H9 (cell line): ENCODE data around the gene CTCFL. TPM values are rescaled to one million over a fixed set of nuclear protein-coding genes. Genes with fewer than 3 reads are reported as not detected.

Source experiments
- DNase-seq: peaks from one replicate; pipeline ENCODE4 v3.0.0-alpha.2; 2017
- H2AFZ ChIP-seq: one replicate; pipeline ENCODE4 v1.6.1; 2013; ENCODE audit warnings: mild to moderate bottlenecking, low read length, control low read depth, moderate library complexity
- H2AK5ac ChIP-seq: 2 replicates; pipeline ENCODE4 v1.6.1; 2013; ENCODE audit warnings: low read length, control low read depth, mixed read lengths; ENCODE audit not compliant: insufficient read length
- H2BK120ac ChIP-seq: one replicate; pipeline ENCODE4 v1.6.1; 2013; ENCODE audit warnings: low read depth, mild to moderate bottlenecking, low read length, control low read depth, inconsistent platforms; ENCODE audit not compliant: poor library complexity, severe bottlenecking
- H2BK12ac ChIP-seq: 2 replicates; pipeline ENCODE4 v1.6.1; 2013; ENCODE audit warnings: low read length, control low read depth, mixed read lengths, low read depth; ENCODE audit not compliant: insufficient read length
- H2BK15ac ChIP-seq: 2 replicates; pipeline ENCODE4 v1.6.1; 2013; ENCODE audit warnings: low read depth, low read length, control low read depth
- H2BK20ac ChIP-seq: one replicate; pipeline ENCODE4 v1.6.1; 2013; ENCODE audit warnings: low read depth, mild to moderate bottlenecking, low read length, control low read depth, inconsistent platforms; ENCODE audit not compliant: poor library complexity, severe bottlenecking
- H2BK5ac ChIP-seq: 2 replicates; pipeline ENCODE4 v1.6.1; 2013; ENCODE audit warnings: low read length, control low read depth, mixed read lengths; ENCODE audit not compliant: insufficient read length
- H3K14ac ChIP-seq: 2 replicates; pipeline ENCODE4 v1.6.1; 2013; ENCODE audit warnings: low read length, control low read depth; ENCODE audit not compliant: insufficient read depth
- H3K18ac ChIP-seq: 2 replicates; pipeline ENCODE4 v1.6.1; 2013; ENCODE audit warnings: low read depth, mild to moderate bottlenecking, mixed read lengths, low read length, control low read depth; ENCODE audit not compliant: insufficient read length
- H3K23ac ChIP-seq: 2 replicates; pipeline ENCODE4 v1.6.1; 2013; ENCODE audit warnings: low read length, control low read depth, mixed read lengths, low read depth; ENCODE audit not compliant: insufficient read length
- H3K23me2 ChIP-seq: 2 replicates; pipeline ENCODE4 v1.6.1; 2013; ENCODE audit warnings: low read depth, mild to moderate bottlenecking, mixed read lengths, low read length, control low read depth; ENCODE audit not compliant: insufficient read length, poor library complexity, severe bottlenecking
- H3K27ac ChIP-seq: 2 replicates; pipeline ENCODE4 v1.5.1; 2013; ENCODE audit warnings: low read length, control low read depth, mixed read lengths, low read depth; ENCODE audit not compliant: insufficient read length
- H3K27me3 ChIP-seq: 2 replicates; pipeline ENCODE4 v1.6.1; 2013; ENCODE audit warnings: low read length, control low read depth, inconsistent platforms; ENCODE audit not compliant: insufficient read depth
- H3K4ac ChIP-seq: 2 replicates; pipeline ENCODE4 v1.6.1; 2013; ENCODE audit warnings: low read depth, mild to moderate bottlenecking, control low read depth, inconsistent platforms, low read length, moderate library complexity
- H3K4me1 ChIP-seq: 2 replicates; pipeline ENCODE4 v1.6.1; 2013; ENCODE audit warnings: low read length, control low read depth, inconsistent platforms; ENCODE audit not compliant: insufficient read depth
- H3K4me2 ChIP-seq: 2 replicates; pipeline ENCODE4 v1.6.1; 2013; ENCODE audit warnings: low read length, control low read depth, mixed read lengths; ENCODE audit not compliant: insufficient read length, insufficient read depth
- H3K56ac ChIP-seq: 2 replicates; pipeline ENCODE4 v1.6.1; 2013; ENCODE audit warnings: low read depth, mild to moderate bottlenecking, mixed read lengths, low read length, control low read depth; ENCODE audit not compliant: insufficient read length
- H3K79me1 ChIP-seq: 2 replicates; pipeline ENCODE4 v1.6.1; 2013; ENCODE audit warnings: low read depth, mild to moderate bottlenecking, moderate library complexity, low read length, control low read depth, inconsistent platforms; ENCODE audit not compliant: insufficient read depth, poor library complexity, severe bottlenecking
- H3K79me2 ChIP-seq: 2 replicates; pipeline ENCODE4 v1.6.1; 2013; ENCODE audit warnings: low read length, control low read depth, inconsistent platforms; ENCODE audit not compliant: insufficient read depth
- H3K9ac ChIP-seq: 2 replicates; pipeline ENCODE4 v1.6.1; 2013; ENCODE audit warnings: low read length, control low read depth, mixed read lengths; ENCODE audit not compliant: insufficient read length; ENCODE audit errors: extremely low read depth
- H3K9me3 ChIP-seq: one replicate; pipeline ENCODE4 v1.6.1; 2013; ENCODE audit warnings: low read depth, low read length, inconsistent platforms; ENCODE audit not compliant: control insufficient read depth
- H3T11ph ChIP-seq: one replicate; pipeline ENCODE4 v1.6.1; 2013; ENCODE audit warnings: mild to moderate bottlenecking, low read length, control low read depth, inconsistent platforms
- H4K20me1 ChIP-seq: one replicate; pipeline ENCODE4 v1.6.1; 2013; ENCODE audit not compliant: control insufficient read depth, insufficient read length, insufficient read depth
- H4K5ac ChIP-seq: 2 replicates; pipeline ENCODE4 v1.6.1; 2013; ENCODE audit warnings: low read depth, mild to moderate bottlenecking, mixed read lengths, low read length, control low read depth; ENCODE audit not compliant: insufficient read length
- H4K8ac ChIP-seq: replicated peaks from 2 replicates; pipeline ENCODE4 v1.6.1; 2013; ENCODE audit warnings: low read length, control low read depth, mixed read lengths, low read depth; ENCODE audit not compliant: insufficient read length
- H4K91ac ChIP-seq: 2 replicates; pipeline ENCODE4 v1.6.1; 2013; ENCODE audit warnings: low read depth, mild to moderate bottlenecking, moderate library complexity, mixed read lengths, low read length, control low read depth; ENCODE audit not compliant: insufficient read length
- H3K27ac Mint-ChIP-seq, 3 experiments: 2 replicates in 2 of 3; 3 replicates in 1 of 3; pipeline ENCODE4 v1.8.0; 2020 to 2021; ENCODE audit warnings: mixed read lengths in 3 of 3, mild to moderate bottlenecking in 1 of 3, moderate library complexity in 1 of 3
- H3K27me3 Mint-ChIP-seq: 2 replicates; pipeline ENCODE4 v1.8.0; 2021; ENCODE audit warnings: low read depth, mild to moderate bottlenecking, moderate library complexity, mixed read lengths
- H3K36me3 Mint-ChIP-seq, 3 experiments: 2 replicates in 2 of 3; 3 replicates in 1 of 3; pipeline ENCODE4 v1.8.0; 2020 to 2021; ENCODE audit warnings: low read depth in 3 of 3, mixed read lengths in 3 of 3; ENCODE audit not compliant: insufficient read depth in 1 of 3
- H3K4me1 Mint-ChIP-seq, 2 experiments: 2 replicates each; pipeline ENCODE4 v1.8.0; 2020; ENCODE audit warnings: mixed read lengths in 2 of 2
- H3K4me3 Mint-ChIP-seq, 2 experiments: 2 replicates in 1 of 2; 3 replicates in 1 of 2; pipeline ENCODE4 v1.8.0; 2020 to 2021; ENCODE audit warnings: mild to moderate bottlenecking in 2 of 2, mixed read lengths in 2 of 2, moderate library complexity in 1 of 2
- H3K9me3 Mint-ChIP-seq, 2 experiments: 2 replicates in 1 of 2; 3 replicates in 1 of 2; pipeline ENCODE4 v1.8.0; 2020; ENCODE audit warnings: mild to moderate bottlenecking in 2 of 2, mixed read lengths in 2 of 2, moderate library complexity in 1 of 2
- WGBS: extraction: QIAGEN DNeasy Blood & Tissue Kit; methylation state at CpG from one replicate; pipeline ENCODE4 v1.1.7; 2013; ENCODE audit warnings: missing lambda C conversion rate, low lambda C conversion rate, mixed read lengths; ENCODE audit not compliant: insufficient read length; ENCODE audit errors: extremely low coverage; 5-methylcytosine and 5-hydroxymethylcytosine counted together
- total RNA-seq: library from RNA; stranded (reverse); gene quantifications from 2 replicates; pipeline ENCODE4 v1.2.1, GENCODE V29; 2021
- TF ChIP-seq, protein P1 (sequence below): fragments of 200-600 bp; sonication (generic); conservative IDR thresholded peaks from 3 replicates; pipeline ENCODE4 v1.8.0; 2021; ENCODE audit warnings: antibody characterized with exemption, mild to moderate bottlenecking

Gene CTCFL
- total RNA-seq, 1 experiment from 2014 or later, result 0.90 TPM

DNA sequence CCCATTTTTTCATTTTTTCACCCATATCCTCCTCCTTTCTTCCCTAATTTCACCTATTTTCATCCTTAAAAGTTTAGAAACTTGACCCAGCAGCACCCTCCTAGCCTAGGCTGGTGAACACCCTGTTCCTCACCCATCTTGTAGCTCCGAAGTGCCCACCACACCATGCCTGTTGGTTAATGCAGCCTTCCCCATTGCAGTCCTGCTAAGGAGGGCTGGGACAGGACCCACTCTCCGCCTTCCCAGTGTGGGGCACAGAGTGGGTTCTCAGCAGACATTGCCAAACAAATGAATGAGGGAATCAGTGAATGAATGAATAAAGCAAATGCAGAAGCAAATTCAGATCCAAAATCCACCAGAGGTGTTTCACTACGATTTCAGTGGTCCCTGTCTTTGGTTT is 45.7 kb downstream of the CTCFL start:
- TF ChIP-seq, protein P1, sequence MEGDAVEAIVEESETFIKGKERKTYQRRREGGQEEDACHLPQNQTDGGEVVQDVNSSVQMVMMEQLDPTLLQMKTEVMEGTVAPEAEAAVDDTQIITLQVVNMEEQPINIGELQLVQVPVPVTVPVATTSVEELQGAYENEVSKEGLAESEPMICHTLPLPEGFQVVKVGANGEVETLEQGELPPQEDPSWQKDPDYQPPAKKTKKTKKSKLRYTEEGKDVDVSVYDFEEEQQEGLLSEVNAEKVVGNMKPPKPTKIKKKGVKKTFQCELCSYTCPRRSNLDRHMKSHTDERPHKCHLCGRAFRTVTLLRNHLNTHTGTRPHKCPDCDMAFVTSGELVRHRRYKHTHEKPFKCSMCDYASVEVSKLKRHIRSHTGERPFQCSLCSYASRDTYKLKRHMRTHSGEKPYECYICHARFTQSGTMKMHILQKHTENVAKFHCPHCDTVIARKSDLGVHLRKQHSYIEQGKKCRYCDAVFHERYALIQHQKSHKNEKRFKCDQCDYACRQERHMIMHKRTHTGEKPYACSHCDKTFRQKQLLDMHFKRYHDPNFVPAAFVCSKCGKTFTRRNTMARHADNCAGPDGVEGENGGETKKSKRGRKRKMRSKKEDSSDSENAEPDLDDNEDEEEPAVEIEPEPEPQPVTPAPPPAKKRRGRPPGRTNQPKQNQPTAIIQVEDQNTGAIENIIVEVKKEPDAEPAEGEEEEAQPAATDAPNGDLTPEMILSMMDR, result no peak
- whole genome bisulfite sequencing, result no CpG with 5 or more reads among the region's 3 CpGs
- no peak overlapping the region for H3K4ac ChIP-seq
- peaks cover 0 to 4% (median 0%) of the 10 kb centered on the region in 3 experiments; a peak in 1 of 7 replicates for H3K36me3 Mint-ChIP-seq
- H3K56ac ChIP-seq, result no peak overlapping the region
- no peaks in the 10 kb centered on the region for H3K27me3 ChIP-seq
- H4K5ac ChIP-seq, result no peak overlapping the region
- H3K4me2 ChIP-seq, result no peak overlapping the region
- H2AFZ ChIP-seq, result no peak overlapping the region
- H3K27me3 Mint-ChIP-seq, result no peaks in the 10 kb centered on the region; the same call in none of the 2 replicates
- H4K20me1 ChIP-seq, result no peaks in the 10 kb centered on the region
- H2BK15ac ChIP-seq, result no peak overlapping the region
- no peak overlapping the region for H3K23ac ChIP-seq
- no peaks in the 10 kb centered on the region for H3K79me2 ChIP-seq
- H2BK120ac ChIP-seq, result no peak overlapping the region
- no peak overlapping the region for H2BK5ac ChIP-seq
- no peak overlapping the region for H4K91ac ChIP-seq
- H3K9me3 ChIP-seq, result no peaks in the 10 kb centered on the region
- H3T11ph ChIP-seq, result no peak overlapping the region
- peaks cover 2% of the 10 kb centered on the region; the same call in 1 of the 2 replicates for H3K4me1 ChIP-seq
- no peak overlapping the region for H3K9ac ChIP-seq
- no peak overlapping the region for H3K4me3 Mint-ChIP-seq
- H3K9me3 Mint-ChIP-seq, result 0 out of 5 replicates have a peak, but pooled peaks cover 0 to 4% of the 10 kb centered on the region in 2 experiments
- H3K27ac Mint-ChIP-seq, result no peak overlapping the region; a peak in 1 of 7 replicates
- no peaks in the 10 kb centered on the region for H3K23me2 ChIP-seq
- no peak overlapping the region for H3K27ac ChIP-seq
- H3K79me1 ChIP-seq, result no peaks in the 10 kb centered on the region
- H3K14ac ChIP-seq, result no peak overlapping the region
- H2BK12ac ChIP-seq, result no peak overlapping the region
- no peak overlapping the region for H2AK5ac ChIP-seq
- H3K4me1 Mint-ChIP-seq, result peaks cover 11 to 29% of the 10 kb centered on the region in 2 experiments
- no peak overlapping the region for H4K8ac ChIP-seq
- H3K18ac ChIP-seq, result no peak overlapping the region
- H2BK20ac ChIP-seq, result no peak overlapping the region
- no peak for DNase-seq
